VCaP (cell line): Measurements from ENCODE around the gene SLC38A4.

Experiments used
- H3K27ac ChIP-seq: fragments of 450-650 bp; 2 replicates; pipeline ENCODE4 v1.5.1; 2017
- TF ChIP-seq, protein P1 (sequence below): fragments of 450-650 bp; conservative IDR thresholded peaks from 2 replicates; pipeline ENCODE4 v1.5.1; 2017; ENCODE audit warnings: mild to moderate bottlenecking, moderate library complexity

The SLC38A4 gene

DNA sequence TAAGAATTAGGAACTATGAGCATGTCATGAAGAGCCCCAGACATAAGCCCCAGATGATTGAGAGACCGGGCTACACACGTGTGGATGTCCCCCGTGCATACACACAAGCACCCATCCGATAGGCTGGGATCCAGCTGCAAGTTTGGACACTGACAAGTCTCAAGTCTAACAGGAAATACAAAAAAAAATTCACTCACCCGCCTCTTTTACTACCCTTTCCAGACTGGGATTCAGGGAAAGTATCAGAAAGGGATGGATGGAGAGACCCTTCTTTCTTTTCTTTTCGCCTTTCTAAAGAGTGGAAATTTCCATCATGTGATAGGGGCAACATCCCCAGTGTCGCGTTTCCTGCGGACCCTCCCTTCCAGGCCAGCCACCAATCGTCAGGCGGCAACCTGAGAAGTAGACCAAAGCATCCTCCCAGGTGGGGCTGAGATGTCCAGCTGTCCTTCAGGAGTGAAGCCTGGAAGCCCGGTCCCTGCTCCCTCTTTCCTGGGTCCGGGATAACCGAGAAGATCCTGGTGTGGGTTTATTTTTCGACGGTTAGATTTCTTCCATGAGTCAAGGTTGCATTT is 6.4 kb upstream of the SLC38A4 start:
- no peak overlapping the region for H3K27ac ChIP-seq
- TF ChIP-seq, protein P1, sequence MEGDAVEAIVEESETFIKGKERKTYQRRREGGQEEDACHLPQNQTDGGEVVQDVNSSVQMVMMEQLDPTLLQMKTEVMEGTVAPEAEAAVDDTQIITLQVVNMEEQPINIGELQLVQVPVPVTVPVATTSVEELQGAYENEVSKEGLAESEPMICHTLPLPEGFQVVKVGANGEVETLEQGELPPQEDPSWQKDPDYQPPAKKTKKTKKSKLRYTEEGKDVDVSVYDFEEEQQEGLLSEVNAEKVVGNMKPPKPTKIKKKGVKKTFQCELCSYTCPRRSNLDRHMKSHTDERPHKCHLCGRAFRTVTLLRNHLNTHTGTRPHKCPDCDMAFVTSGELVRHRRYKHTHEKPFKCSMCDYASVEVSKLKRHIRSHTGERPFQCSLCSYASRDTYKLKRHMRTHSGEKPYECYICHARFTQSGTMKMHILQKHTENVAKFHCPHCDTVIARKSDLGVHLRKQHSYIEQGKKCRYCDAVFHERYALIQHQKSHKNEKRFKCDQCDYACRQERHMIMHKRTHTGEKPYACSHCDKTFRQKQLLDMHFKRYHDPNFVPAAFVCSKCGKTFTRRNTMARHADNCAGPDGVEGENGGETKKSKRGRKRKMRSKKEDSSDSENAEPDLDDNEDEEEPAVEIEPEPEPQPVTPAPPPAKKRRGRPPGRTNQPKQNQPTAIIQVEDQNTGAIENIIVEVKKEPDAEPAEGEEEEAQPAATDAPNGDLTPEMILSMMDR: no peak

DNA sequence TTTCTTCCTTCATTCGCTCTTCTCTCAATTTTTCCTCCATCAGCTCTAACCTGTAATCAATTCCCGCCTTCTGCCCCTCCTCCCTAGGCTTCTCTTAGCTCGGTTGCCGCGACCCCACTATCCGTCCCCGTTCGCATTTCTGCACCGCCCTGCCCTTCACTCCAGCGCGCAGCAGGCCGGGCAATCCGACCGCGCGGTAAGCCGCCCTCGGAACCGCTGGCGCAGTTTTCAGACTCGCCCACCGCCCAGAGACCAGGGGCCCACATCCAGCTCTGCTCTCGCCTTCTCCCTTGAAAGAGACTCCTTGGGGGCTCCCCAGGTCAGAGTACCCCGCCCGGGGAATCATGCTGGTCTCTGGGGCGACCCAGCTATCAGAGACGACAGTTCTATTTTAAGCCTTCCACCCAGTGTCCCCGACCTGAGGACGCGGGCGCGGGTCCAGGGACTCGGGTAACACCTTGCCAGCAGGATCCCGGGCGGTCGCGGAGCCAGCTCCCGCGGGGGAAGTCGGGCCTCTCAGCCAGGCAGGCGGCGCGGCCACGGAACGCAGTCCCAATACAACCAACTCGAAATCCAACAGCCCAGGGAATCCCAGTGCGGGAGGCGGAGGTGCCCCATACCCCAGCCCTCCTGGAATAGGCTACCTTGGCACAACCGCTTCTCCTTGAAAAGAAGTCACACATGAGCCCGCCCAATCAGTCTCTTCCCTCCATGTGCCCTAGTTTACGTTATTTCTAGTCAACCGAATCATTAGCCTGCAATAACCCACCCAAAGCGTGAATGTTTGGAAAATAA is 5.7 kb upstream of the SLC38A4 start:
- TF ChIP-seq, protein P1: no peak
- no peak overlapping the region for H3K27ac ChIP-seq

DNA sequence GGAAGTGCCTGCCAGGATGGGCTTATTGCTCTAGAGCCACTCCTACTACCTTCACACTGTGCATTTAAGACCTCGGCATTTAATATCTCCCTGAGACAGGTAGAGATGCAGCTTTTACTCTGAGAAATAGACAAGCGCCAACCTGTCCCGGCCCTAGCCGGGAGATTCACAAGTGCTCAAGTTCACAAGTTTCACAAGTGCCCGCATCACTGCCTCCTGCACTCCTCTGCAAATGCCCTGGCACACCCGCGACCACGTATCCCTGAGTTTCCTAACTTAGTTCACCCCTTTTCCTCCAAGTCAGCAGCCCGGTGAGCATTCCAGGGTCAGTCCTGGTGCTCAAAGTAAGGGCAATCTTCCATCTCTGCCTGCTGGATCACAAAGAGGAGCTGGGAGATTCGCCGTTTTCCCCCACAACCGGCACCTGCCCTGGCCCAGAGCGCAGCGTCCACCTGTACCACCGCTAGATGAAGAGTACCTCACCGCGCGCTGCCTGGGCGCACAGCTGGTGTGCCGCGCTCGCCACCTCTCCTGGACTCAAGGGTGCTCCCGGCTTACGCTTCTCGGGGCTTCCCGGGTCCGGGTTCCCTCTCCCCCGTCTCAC is 5.0 kb upstream of the SLC38A4 start:
- H3K27ac ChIP-seq: no peak overlapping the region
- TF ChIP-seq, protein P1: no peak

DNA sequence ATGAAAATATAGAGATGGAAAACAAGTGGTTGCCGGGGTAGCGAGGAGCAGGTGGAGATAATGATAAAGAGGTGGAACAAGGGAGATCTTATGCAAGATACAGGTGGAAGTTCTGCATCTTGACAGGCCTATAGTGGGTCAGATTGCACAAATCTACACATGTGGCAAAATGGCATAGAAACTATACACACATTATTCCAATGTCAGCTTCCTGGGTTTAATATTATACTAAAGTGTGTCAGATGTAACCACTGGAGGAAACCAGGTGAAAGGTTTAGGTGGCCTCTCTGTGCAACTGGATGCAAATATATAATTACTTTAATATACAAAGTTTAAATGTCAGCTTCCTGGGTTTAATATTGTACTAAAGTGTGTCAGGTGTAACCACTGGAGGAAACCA is 1.1 kb downstream of the SLC38A4 start:
- H3K27ac ChIP-seq: no peak overlapping the region
- TF ChIP-seq, protein P1: no peak

DNA sequence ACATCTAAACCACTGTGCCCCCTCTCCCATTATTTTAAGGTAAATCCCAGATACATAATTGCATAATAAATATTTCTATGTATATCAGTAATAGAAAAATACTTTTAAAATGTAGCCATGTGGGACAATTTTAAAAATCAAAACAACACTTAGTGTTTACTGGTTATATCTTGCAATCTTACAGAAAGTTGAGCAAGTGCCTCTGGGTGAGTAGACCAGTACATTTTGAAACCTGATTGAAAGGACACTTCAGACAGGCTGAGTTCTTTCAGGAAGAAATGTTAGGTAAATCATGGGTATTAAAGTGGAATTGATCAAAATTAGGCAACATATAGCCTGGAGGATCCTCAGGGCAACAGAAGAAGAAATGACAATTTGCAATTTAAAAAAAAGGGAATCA is 7.2 kb downstream of the SLC38A4 start:
- TF ChIP-seq, protein P1: no peak
- H3K27ac ChIP-seq: no peak overlapping the region

DNA sequence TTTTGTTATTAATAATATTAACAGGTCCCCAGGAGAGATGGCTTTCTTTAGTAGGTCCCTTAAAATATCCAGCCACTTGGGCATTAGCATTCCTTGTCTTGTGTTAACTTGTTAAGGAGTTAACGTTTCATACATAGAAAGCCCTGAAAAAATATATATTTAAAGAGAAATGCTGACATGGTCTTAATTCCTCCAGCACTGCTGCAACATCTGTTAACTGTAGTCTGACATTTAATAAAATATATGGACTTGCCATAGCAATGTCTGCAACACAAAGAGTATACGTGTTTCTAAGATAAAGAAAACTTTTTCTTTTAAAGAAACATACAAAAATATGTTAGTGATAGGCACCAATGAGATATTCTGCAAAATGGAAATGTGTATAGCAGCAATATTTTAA is 10.0 kb downstream of the SLC38A4 start:
- no peak overlapping the region for H3K27ac ChIP-seq
- TF ChIP-seq, protein P1: no peak

DNA sequence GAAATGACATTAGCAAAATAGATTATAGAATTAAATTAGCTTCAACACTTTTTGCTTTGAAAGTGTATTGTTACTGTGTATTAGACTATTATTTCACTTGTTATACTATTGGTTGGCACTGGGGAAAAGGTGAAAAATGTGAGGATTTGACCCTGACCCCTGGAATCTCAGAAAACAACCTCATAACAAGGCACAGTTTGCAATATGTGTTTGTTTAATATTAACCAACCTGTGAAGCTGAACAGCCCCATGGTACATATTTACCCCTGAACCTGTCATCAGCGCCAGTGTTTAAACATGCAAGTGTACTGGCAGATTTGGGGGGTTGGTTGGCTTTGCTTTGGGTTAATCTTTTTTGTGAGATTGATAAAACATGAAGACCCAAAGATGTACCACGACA is 11.7 kb downstream of the SLC38A4 start:
- TF ChIP-seq, protein P1: no peak
- no peak overlapping the region for H3K27ac ChIP-seq
